K562 (cell line): Measurements from ENCODE around the gene TMA16.

ENCODE experiments used
- CTCF ChIP-seq, 3 experiments: IDR thresholded peaks in 2 of 3; conservative IDR thresholded peaks in 1 of 3; 2 replicates each; pipeline ENCODE4 v1.5.1; 2011 to 2012; ENCODE audit warnings: low read length in 3 of 3, mild to moderate bottlenecking in 3 of 3, control low read depth in 2 of 3, improper control_type of control experiment in 1 of 3, inconsistent platforms in 1 of 3, low read depth in 1 of 3, mixed read lengths in 1 of 3, moderate library complexity in 1 of 3; ENCODE audit not compliant: insufficient read depth in 2 of 3
- HDAC2 ChIP-seq: fragments of 450-650 bp; IDR thresholded peaks from 2 replicates; pipeline ENCODE4 v1.6.1; 2016; ENCODE audit warnings: mild to moderate bottlenecking
- ZFX ChIP-seq: sonication (generic); formaldehyde crosslinking; IDR thresholded peaks from 2 replicates; pipeline ENCODE4 v1.8.0; 2022; ENCODE audit warnings: mild to moderate bottlenecking, missing genetic modification reagents, moderate library complexity
- ZNF263 ChIP-seq: sonication (generic); formaldehyde crosslinking; IDR thresholded peaks from 2 replicates; pipeline ENCODE4 v1.8.0; 2022; ENCODE audit warnings: mild to moderate bottlenecking, missing genetic modification reagents, borderline replicate concordance
- ZNF518B ChIP-seq: fragments of 250-450 bp; sonication (Bioruptor Pico); IDR thresholded peaks from 2 replicates; pipeline ENCODE4 v1.5.0; 2021; ENCODE audit warnings: mild to moderate bottlenecking, moderate library complexity

- TF ChIP-seq ZNF263 (CRISPR knock-in tag) (no peak), HDAC2 (no peak), ZNF518B (CRISPR knock-in tag) (no peak), CTCF (IDR thresholded peaks at IDR 0.05 in 2 of 3, conservative IDR thresholded peaks at IDR 0.05 in 1 of 3; ENCODE audit: insufficient read depth in 2 of 3, low read depth in 1 of 3, low read length in 3 of 3) (no peak), ZFX (no peak)
Measured at GRCh38 chr4:163495900-163496299, 1.4 kb downstream of the TMA16 start.
